ENCODE measurements around the gene PAPPA. TPM values are rescaled to one million over a fixed set of nuclear protein-coding genes. Genes with fewer than 3 reads are reported as not detected.
A peak's percentile ranks its signal among the peaks of the same experiment; 100 is the strongest.

PAPPA gene
- total RNA-seq, 1 experiment from 2014 or later, result 0.20 TPM

DNA sequence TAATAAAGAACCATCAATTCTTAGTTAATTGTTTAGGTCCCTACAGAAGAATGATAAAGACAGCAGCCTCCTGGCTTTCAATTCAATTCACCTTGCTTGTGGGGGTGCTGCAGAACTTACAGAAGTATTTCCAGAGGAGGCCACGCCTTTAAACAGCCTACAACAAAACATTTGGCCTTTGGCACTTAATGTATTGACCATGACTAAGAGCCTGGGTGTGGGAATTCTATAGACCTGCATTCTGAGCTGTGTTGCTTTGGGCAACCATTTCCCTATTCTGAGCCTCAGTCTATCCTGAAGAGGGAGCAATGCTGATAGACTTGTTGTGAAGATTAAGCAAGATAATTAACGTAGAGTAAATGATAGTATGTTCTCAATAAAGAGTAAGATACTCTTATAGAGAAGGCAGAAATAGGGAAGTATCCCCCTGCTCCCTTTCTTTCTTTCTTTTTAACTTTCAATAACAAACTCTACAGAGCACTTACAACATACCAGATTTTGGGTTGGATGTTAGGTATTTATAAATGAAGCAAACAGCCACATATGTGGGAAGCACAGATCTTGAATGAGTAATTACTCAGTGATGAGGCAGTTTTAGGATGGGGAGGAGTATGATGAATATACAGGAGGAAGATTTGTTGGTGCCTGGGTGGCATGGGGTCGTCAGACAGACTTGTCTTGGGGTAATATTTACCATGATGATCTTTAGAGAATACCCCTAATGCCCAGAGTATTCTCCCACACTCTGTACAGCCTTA is 28.4 kb downstream of the PAPPA start:
- DNase-seq (ENCODE audit: low read depth), result no peak

- no peak for DNase-seq (ENCODE audit: low read depth)
Measured at GRCh38 chr9:116182876-116183275, 29.3 kb downstream of the PAPPA start.

DNA sequence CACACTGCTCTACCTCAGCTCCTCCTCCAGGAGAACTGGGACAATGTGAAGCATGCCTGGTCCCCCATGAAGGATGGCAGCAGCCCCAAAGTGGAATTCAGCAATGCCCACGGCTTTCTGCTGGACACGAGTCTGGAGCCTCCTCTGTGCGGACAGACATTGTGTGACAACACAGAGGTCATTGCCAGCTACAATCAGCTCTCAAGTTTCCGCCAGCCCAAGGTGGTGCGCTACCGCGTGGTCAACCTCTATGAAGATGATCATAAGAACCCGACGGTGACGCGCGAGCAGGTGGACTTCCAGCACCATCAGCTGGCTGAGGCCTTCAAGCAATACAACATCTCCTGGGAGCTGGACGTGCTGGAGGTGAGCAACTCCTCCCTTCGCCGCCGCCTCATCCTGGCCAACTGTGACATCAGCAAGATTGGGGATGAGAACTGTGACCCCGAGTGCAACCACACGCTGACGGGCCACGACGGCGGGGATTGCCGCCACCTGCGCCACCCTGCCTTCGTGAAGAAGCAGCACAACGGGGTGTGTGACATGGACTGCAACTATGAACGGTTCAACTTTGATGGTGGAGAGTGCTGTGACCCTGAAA is 34.1 kb downstream of the PAPPA start:
- no peak for DNase-seq (ENCODE audit: low read depth)

GRCh38 chr9:116189683-116190082 is 36.1 kb downstream of the PAPPA start:
- DNase-seq (ENCODE audit: low read depth), result no peak

- peak; percentile 83 for DNase-seq (ENCODE audit: low read depth)
Measured at GRCh38 chr9:116190637-116191396, 37.2 kb downstream of the PAPPA start.

- DNase-seq (ENCODE audit: low read depth), result no peak
Measured at GRCh38 chr9:116191576-116192415, 38.2 kb downstream of the PAPPA start.

DNA sequence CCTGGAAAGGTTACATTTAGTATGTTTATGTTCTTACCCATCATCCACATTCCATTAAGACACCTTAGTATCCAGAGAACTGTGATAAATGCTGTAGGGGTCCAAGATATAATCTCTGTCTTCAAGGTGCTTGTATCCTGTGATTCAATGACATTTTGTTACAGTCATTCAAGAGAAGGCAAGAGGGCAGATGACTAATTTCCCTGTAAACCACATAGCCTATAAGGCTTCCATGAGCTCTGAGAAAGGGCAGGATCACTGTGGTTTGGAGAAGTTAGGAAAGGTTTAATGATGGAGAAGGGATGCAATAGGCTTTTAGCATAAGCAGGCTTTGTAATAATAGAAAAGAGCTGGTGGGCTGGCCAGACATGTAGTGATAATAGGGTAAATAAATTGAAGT is 40.0 kb downstream of the PAPPA start:
- peak; percentile 92 for DNase-seq (ENCODE audit: low read depth)

GRCh38 chr9:116196806-116197205 is 43.2 kb downstream of the PAPPA start:
- no peak for DNase-seq (ENCODE audit: low read depth)

DNA sequence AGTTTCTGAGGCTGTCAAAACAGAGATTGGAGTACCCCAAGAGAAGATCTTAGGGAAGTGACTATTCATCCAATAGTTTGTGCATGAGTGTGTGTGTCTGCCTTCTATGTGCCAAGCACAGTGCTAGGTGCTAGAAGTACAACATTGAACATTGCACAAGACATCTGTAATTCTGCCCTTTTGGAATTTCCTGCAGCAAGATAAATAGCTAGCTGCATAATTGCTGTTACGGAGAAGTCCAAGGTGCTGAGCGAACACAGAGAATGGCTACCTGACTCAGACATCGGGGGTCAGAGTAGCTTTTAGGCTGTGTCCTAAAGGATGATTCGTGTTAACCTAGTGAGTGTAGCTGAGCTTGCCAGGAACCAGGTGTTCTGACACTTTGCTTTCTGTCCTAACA is 44.8 kb downstream of the PAPPA start:
- no peak for DNase-seq (ENCODE audit: low read depth)

- DNase-seq (ENCODE audit: low read depth), result peak; percentile 48
Measured at GRCh38 chr9:116202219-116202912, 48.8 kb downstream of the PAPPA start.

DNA sequence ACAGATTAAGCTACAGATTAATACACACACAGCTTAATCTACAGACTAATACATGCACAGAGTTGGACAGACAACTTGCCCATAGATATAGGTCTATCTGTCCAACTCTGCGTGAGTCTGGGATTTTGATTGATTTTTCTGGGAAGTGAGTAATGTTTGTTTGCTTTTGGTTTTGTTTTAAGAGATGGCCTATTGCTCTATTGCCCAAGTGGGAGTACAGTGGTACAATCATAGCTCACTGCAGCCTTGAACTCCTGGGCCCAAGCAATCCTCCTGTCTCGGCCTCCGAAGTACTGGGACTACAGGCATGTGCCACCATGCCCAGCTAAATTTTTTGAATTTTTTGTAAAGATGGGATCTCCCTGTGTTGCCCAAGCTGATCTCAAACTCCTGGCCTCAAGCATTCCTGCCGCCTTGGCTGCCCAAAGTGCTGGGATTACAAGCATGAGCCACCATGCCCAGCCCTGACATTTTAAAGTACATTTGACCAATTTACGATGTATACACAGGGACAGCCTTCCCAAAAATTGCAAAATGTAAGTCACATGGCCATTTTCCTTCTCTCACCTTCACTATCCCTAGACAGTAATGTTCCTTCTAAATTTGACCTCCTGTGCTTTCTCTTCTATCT is 50.8 kb downstream of the PAPPA start:
- no peak for DNase-seq (ENCODE audit: low read depth)

DNA sequence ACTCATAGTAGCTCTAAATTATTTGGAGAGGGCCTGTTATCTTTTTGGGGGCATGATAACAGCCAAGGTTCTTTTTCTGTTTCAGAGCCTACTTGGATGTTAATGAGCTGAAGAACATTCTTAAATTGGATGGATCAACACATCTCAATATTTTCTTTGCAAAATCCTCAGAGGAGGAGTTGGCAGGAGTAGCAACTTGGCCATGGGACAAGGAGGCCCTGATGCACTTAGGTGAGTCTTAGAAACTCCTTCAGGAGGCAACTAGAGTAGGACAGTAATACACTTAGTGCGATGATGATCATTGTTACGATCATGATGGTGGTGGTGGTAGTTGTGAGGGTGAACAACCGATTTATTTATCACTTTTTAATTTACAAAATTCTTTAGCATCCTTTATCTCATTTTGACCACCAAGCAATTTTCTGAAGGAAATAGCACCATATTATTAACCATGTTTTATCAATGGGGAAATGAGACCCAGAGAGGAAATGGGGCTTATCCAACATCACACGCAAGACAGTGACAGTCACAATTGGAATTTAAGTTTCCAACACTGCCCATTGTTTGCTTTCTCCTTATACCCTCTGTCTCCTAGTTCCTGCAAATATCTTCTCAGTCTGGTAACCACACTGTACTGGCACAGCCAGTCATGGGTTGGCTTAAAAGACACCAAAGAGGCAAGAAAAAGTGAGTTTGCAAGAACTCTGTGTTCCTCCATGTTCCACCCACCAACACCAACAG is 54.0 kb downstream of the PAPPA start:
- peak; percentile 75 for DNase-seq (ENCODE audit: low read depth)

- peak; percentile 60 for DNase-seq (ENCODE audit: low read depth)
Measured at GRCh38 chr9:116208417-116209232, 55.0 kb downstream of the PAPPA start.

GRCh38 chr9:116209414-116210116 is 56.0 kb downstream of the PAPPA start:
- no peak for DNase-seq (ENCODE audit: low read depth)

DNA sequence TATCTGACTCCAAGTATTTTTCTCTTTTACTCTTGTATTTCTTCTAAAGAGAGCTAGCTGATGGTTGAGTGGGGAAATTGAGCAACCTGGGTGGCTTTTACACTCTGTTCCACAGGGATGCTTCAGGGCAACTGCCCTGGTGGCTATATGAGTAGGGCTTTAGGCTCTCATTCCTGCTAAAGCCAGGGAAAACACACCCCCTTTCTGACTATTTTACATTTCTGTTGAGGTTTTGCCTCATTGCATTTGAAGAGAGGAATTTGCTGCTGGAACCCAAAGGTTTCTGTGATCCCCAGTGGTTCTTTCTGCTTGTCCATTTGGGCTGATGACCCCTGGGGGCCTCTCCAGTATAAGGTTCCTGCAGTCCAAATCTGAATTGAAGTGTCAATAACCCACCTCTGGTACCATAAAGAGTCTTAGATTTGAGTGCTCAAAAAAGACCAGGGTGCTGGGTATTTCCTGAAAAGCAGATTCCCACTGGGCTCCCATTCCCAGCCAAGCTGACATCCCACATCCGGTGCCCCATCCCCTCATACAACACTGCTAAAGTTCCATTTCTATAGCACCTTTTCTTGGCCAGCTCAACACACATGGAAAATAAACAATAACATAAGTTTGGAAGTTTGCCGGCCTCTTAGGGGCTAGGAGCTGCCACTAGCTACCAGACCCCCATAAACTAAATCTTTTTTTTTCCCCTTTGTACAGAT is 59.5 kb downstream of the PAPPA start:
- no peak for DNase-seq (ENCODE audit: low read depth)

DNA sequence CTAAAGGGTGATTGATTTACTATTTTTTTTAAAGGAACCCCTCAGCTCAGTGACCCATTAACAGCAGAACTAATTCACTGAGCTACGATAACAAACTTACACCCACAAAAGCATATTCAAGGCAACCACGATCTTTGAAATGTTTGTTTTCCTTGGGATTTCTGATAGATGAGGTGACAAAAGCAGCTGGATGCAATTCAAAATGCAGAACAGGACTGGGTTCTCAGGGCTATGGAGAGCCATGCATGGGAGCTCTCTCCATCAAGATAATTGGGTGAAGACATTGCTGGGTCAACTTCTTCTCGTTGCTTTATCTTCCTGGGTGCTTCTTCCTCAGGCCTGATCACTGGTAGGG is 60.1 kb downstream of the PAPPA start:
- DNase-seq (ENCODE audit: low read depth), result no peak

DNA sequence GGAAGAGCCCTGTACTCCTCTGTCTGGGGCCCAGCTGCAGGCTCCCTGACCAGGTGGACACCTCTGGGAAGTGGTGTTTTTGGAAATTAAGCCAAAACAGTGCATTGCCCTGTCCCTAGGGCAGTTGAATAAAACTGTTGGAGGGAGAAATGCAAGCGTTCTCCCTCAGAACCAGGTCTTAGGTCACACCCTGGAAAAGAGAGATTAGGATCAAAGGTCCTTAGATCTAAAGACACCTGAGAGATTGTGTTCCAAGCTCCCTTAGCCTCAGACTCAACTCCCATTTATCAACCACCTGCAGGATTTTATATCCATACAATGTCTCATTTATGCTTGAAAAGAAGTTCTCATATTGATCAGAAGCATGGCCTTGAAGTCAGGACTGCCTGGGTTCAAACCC is 64.8 kb downstream of the PAPPA start:
- DNase-seq (ENCODE audit: low read depth), result no peak

- DNase-seq (ENCODE audit: low read depth), result no peak
Measured at GRCh38 chr9:116219686-116220085, 66.1 kb downstream of the PAPPA start.

Measured in M059J (cell line).